ENCODE data around the gene VANGL2. TPM values are rescaled to one million over a fixed set of nuclear protein-coding genes. Genes with fewer than 3 reads are reported as not detected.

The VANGL2 gene
- total RNA-seq, 2 donors from 2014 or later: 0.28 to 0.55 TPM

- H3K4me1 Mint-ChIP-seq (ENCODE audit: low read depth): peaks cover 69% of the 10 kb centered on the region
- peak overlapping the region; percentile 57 to 73 for H3K4me3 Mint-ChIP-seq
Observed at GRCh38 chr1:160429702-160430535, 29.6 kb downstream of the VANGL2 start.

GRCh38 chr1:160431006-160431405, 30.6 kb downstream of the VANGL2 start:
- Mint-ChIP-seq H3K36me3 (ENCODE audit: insufficient read depth in 2 of 2) (peaks cover 15 to 24% of the 10 kb centered on the region in 2 donors), H3K27me3 (ENCODE audit: low read depth) (no peaks in the 10 kb centered on the region), H3K4me3 (peak overlapping the region; percentile 23 to 58), H3K27ac (peak overlapping the region; percentile 94), H3K9me3 (peaks cover 10 to 13% of the 10 kb centered on the region in 2 donors), H3K4me1 (ENCODE audit: low read depth) (peaks cover 69% of the 10 kb centered on the region)
- no peak for DNase-seq
- ATAC-seq (replicated peaks in 1 of 2): no peak

More at GRCh38 chr1:160429702-160430535, 29.6 kb downstream of the VANGL2 start:
- ATAC-seq (replicated peaks in 1 of 2) (peak; percentile 66 to 70), DNase-seq (no peak)
- H3K9me3 Mint-ChIP-seq: peaks cover 9 to 12% of the 10 kb centered on the region in 2 donors
- no peaks in the 10 kb centered on the region for H3K27me3 Mint-ChIP-seq (ENCODE audit: low read depth)
- H3K27ac Mint-ChIP-seq: peak overlapping the region; percentile 82
- H3K36me3 Mint-ChIP-seq (ENCODE audit: insufficient read depth in 2 of 2): peaks cover 10 to 17% of the 10 kb centered on the region in 2 donors

- ATAC-seq (replicated peaks in 1 of 2) (no peak), DNase-seq (no peak)
- H3K4me1 Mint-ChIP-seq (ENCODE audit: low read depth): peaks cover 69% of the 10 kb centered on the region
- H3K27me3 Mint-ChIP-seq (ENCODE audit: low read depth): no peaks in the 10 kb centered on the region
- H3K9me3 Mint-ChIP-seq: peaks cover 10 to 13% of the 10 kb centered on the region in 2 donors
- H3K27ac Mint-ChIP-seq: peak overlapping the region; percentile 94
- peak overlapping the region; percentile 31 to 58 for H3K4me3 Mint-ChIP-seq
- peaks cover 15 to 24% of the 10 kb centered on the region in 2 donors for H3K36me3 Mint-ChIP-seq (ENCODE audit: insufficient read depth in 2 of 2)
Observed at GRCh38 chr1:160431571-160431970, 31.2 kb downstream of the VANGL2 start.

- peaks cover 75% of the 10 kb centered on the region for H3K4me1 Mint-ChIP-seq (ENCODE audit: low read depth)
- H3K9me3 Mint-ChIP-seq: peaks cover 10 to 13% of the 10 kb centered on the region in 2 donors
- peak overlapping the region; percentile 94 for H3K27ac Mint-ChIP-seq
- peak; percentile 48 to 56 for ATAC-seq (replicated peaks in 1 of 2)
- DNase-seq: no peak
- peak overlapping the region; percentile 4 to 79 for H3K4me3 Mint-ChIP-seq
- H3K36me3 Mint-ChIP-seq (ENCODE audit: insufficient read depth in 2 of 2): peaks cover 15 to 24% of the 10 kb centered on the region in 2 donors
- no peaks in the 10 kb centered on the region for H3K27me3 Mint-ChIP-seq (ENCODE audit: low read depth)
Observed at GRCh38 chr1:160432371-160432786, 32.0 kb downstream of the VANGL2 start.

GRCh38 chr1:160436966-160437365, 36.6 kb downstream of the VANGL2 start:
- peaks cover 10 to 13% of the 10 kb centered on the region in 2 donors for H3K9me3 Mint-ChIP-seq
- H3K27me3 Mint-ChIP-seq (ENCODE audit: low read depth): no peaks in the 10 kb centered on the region
- peaks cover 52% of the 10 kb centered on the region for H3K4me1 Mint-ChIP-seq (ENCODE audit: low read depth)
- peaks cover 15 to 25% of the 10 kb centered on the region in 2 donors for H3K36me3 Mint-ChIP-seq (ENCODE audit: insufficient read depth in 2 of 2)
- H3K27ac Mint-ChIP-seq: peak overlapping the region; percentile 91
- peak overlapping the region; percentile 45 to 84 for H3K4me3 Mint-ChIP-seq
- DNase-seq: no peak
- no peak for ATAC-seq (replicated peaks in 1 of 2)

- Mint-ChIP-seq H3K27ac (peak overlapping the region; percentile 91), H3K9me3 (peaks cover 10 to 13% of the 10 kb centered on the region in 2 donors), H3K4me1 (ENCODE audit: low read depth) (peaks cover 45% of the 10 kb centered on the region), H3K36me3 (ENCODE audit: insufficient read depth in 2 of 2) (peaks cover 15 to 25% of the 10 kb centered on the region in 2 donors), H3K4me3 (peak overlapping the region; percentile 77 to 84), H3K27me3 (ENCODE audit: low read depth) (no peaks in the 10 kb centered on the region)
- DNase-seq: peak; percentile 32 to 41
- ATAC-seq (replicated peaks in 1 of 2): peak; percentile 95 to 97
Observed at GRCh38 chr1:160437432-160438316, 37.3 kb downstream of the VANGL2 start.

- Mint-ChIP-seq H3K4me1 (ENCODE audit: low read depth) (peaks cover 41% of the 10 kb centered on the region), H3K27me3 (ENCODE audit: low read depth) (no peaks in the 10 kb centered on the region), H3K36me3 (ENCODE audit: insufficient read depth in 2 of 2) (peaks cover 14 to 23% of the 10 kb centered on the region in 2 donors), H3K4me3 (peak overlapping the region; percentile 77 to 84), H3K27ac (peak overlapping the region; percentile 91), H3K9me3 (peaks cover 10 to 11% of the 10 kb centered on the region in 2 donors)
- ATAC-seq (replicated peaks in 1 of 2) (peak; percentile 15 to 23), DNase-seq (no peak)
Observed at GRCh38 chr1:160438317-160438918, 38.1 kb downstream of the VANGL2 start.

GRCh38 chr1:160438935-160439334, 38.6 kb downstream of the VANGL2 start:
- no peaks in the 10 kb centered on the region for H3K27me3 Mint-ChIP-seq (ENCODE audit: low read depth)
- peak overlapping the region; percentile 77 to 84 for H3K4me3 Mint-ChIP-seq
- ATAC-seq (replicated peaks in 1 of 2) (no peak), DNase-seq (no peak)
- H3K9me3 Mint-ChIP-seq: peaks cover 10% of the 10 kb centered on the region in 2 donors
- H3K27ac Mint-ChIP-seq: peak overlapping the region; percentile 91
- H3K36me3 Mint-ChIP-seq (ENCODE audit: insufficient read depth in 2 of 2): peaks cover 13 to 18% of the 10 kb centered on the region in 2 donors
- peaks cover 41% of the 10 kb centered on the region for H3K4me1 Mint-ChIP-seq (ENCODE audit: low read depth)

- no peak for ATAC-seq (replicated peaks in 1 of 2)
- Mint-ChIP-seq H3K36me3 (ENCODE audit: insufficient read depth in 2 of 2) (peaks cover 7 to 11% of the 10 kb centered on the region in 2 donors), H3K4me3 (no peak overlapping the region), H3K27me3 (ENCODE audit: low read depth) (no peaks in the 10 kb centered on the region), H3K9me3 (peaks cover 3% of the 10 kb centered on the region in 2 donors), H3K27ac (no peak overlapping the region), H3K4me1 (ENCODE audit: low read depth) (peaks cover 40% of the 10 kb centered on the region)
- DNase-seq: no peak
Observed at GRCh38 chr1:160439718-160440117, 39.4 kb downstream of the VANGL2 start.

GRCh38 chr1:160446945-160447600, 46.7 kb downstream of the VANGL2 start:
- Mint-ChIP-seq H3K36me3 (ENCODE audit: insufficient read depth in 2 of 2) (no peaks in the 10 kb centered on the region), H3K4me1 (ENCODE audit: low read depth) (peaks cover 69% of the 10 kb centered on the region), H3K27ac (no peak overlapping the region), H3K27me3 (ENCODE audit: low read depth) (no peaks in the 10 kb centered on the region), H3K4me3 (peak overlapping the region; percentile 13 to 19), H3K9me3 (peaks cover 0 to 2% of the 10 kb centered on the region in 2 donors)
- ATAC-seq (replicated peaks in 1 of 2) (no peak), DNase-seq (no peak)

GRCh38 chr1:160449494-160449893, 49.1 kb downstream of the VANGL2 start:
- ATAC-seq (replicated peaks in 1 of 2) (no peak), DNase-seq (no peak)
- no peaks in the 10 kb centered on the region for H3K27me3 Mint-ChIP-seq (ENCODE audit: low read depth)
- no peaks in the 10 kb centered on the region for H3K36me3 Mint-ChIP-seq (ENCODE audit: insufficient read depth in 2 of 2)
- no peak overlapping the region for H3K27ac Mint-ChIP-seq
- H3K9me3 Mint-ChIP-seq: peaks cover 0 to 2% of the 10 kb centered on the region in 2 donors
- peaks cover 79% of the 10 kb centered on the region for H3K4me1 Mint-ChIP-seq (ENCODE audit: low read depth)
- no peak overlapping the region for H3K4me3 Mint-ChIP-seq
